Measurements from ENCODE around the gene EHBP1L1. TPM values are rescaled to one million over a fixed set of nuclear protein-coding genes. Genes with fewer than 3 reads are reported as not detected.
"Not testable (repeated sequence)": the region's sequence is repeated elsewhere in the genome, so short reads cannot be mapped to it uniquely, and the experiment has no call there.

EHBP1L1 gene
- total RNA-seq, 1 experiment from 2014 or later = 27.9 TPM

DNA sequence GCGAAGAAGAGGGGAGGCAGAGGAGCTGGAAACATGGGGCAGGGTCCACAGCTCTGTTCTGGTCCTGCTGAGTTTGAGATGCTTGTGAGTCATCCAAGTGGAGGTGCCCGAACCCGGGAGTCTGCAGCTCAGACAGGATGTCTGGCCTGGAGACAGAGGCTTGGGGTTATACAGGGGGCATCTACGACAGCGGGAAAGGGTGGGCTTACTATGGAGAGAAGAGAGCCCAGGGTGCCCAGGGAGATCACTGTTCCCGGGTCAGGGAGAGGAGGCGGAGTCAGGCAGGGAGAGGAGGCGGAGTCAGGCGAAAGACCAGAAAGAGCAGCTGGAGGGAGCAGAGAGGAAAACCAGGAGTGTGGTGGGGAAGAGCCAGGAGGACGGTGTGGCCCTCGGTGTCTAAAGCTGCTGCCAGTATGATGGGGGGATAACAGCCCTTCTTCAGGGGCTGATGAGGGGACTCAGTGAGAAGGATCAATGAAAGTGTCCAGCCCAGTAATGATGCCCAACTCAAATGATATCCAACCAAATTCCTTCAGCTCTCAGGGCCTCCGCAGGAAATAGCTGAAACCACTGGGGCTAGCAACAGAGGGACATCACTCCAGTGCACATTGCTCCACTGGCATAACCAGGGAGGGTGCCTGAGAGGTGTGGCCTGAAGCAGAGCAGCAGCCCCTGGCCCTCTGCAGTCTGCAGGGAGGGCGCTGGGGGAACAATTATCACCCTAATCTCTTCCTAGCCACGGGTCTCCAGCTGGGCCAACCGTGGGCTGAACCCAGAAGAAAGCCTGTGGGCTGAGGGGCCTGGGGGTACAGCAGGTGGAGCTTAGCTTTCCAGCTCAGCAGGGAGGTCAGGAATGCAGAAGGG, 15.1 kb upstream of the EHBP1L1 start:
- peak; percentile 67 for DNase-seq (ENCODE audit: low spot score)

- no peak for DNase-seq (ENCODE audit: low spot score)
These were observed 13.8 kb upstream of the EHBP1L1 start for GRCh38 chr11:65562020-65562419.

DNA sequence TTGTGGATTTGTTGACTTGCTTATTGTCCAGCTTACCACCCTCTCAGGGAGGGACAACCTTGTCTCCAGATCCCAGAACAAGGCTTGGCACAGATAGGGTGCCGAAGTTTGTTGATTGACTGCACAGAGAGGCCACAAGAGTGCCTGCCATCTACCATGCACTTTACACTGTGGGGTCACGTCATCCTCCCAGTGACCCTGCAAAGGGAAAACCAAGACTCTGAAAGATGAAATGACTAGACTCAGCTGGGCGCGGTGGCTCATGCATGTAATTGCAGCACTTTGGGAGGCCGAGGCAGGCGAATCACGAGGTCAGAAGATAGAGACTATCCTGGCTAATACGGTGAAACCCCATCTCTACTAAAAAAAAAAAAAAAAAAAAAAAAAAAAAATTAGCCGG, 13.1 kb upstream of the EHBP1L1 start:
- no peak for DNase-seq (ENCODE audit: low spot score)

GRCh38 chr11:65563601-65564000, 12.3 kb upstream of the EHBP1L1 start:
- DNase-seq (ENCODE audit: low spot score) = no peak

- not testable (repeated sequence) for DNase-seq (ENCODE audit: low spot score)
These were observed 10.8 kb upstream of the EHBP1L1 start for GRCh38 chr11:65564879-65565559.

DNA sequence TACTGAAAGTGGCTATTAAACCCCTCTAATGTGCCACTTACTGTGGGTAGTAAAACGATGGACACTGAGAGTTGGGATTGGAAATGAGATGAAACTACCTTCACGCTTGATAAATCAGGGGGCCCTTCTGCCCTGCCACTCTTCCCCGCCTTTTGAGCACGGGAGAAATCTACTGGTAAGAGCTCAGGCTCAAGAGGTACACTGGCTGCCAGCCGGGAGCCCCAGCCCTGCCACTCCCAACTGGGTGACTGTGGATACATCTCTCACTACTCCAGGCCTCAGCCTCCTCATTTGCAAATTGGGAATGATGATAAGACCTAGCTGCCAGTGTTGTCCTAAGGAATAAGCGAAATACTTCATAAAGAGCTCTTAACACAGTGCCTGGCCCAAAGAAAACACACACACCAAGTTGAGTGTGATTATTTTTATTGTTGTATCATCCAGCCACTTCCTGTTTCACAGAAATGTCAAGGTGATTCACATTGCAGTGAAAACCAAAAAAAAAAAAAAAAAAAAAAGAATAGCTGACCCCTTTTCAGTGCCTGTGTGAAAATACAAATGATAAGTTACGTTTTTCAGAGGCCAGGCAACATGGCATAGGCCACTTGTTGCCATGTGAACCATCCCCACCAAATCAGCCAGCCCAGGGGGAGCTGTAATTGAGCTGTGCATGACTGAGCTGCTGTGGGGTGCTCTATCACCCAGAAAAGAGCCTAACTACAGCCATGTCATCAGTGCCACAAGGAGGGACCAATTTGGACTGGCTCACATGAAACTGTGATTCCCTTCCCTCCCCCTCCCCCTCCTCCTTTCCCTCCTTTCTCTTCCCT, 10.0 kb upstream of the EHBP1L1 start:
- DNase-seq (ENCODE audit: low spot score) = no peak

GRCh38 chr11:65569164-65569972, 6.5 kb upstream of the EHBP1L1 start:
- DNase-seq (ENCODE audit: low spot score) = no peak

GRCh38 chr11:65569973-65570918, 5.6 kb upstream of the EHBP1L1 start, which contains the start of gene ZNRD2:
ZNRD2 (plus strand) TSS chr11:65570477; CDS start chr11:65570492, 15 bp downstream.
- DNase-seq (ENCODE audit: low spot score) = peak; percentile 99

GRCh38 chr11:65571420-65571819, 4.4 kb upstream of the EHBP1L1 start:
- no peak for DNase-seq (ENCODE audit: low spot score)

- peak; percentile 48 for DNase-seq (ENCODE audit: low spot score)
These were observed 3.9 kb upstream of the EHBP1L1 start for GRCh38 chr11:65571940-65572339.

- peak; percentile 76 for DNase-seq (ENCODE audit: low spot score)
These were observed 3.3 kb upstream of the EHBP1L1 start, which contains the start of gene FAM89B for GRCh38 chr11:65572356-65573051. FAM89B (plus strand) TSS chr11:65572538; CDS start chr11:65572670, 132 bp downstream.

DNA sequence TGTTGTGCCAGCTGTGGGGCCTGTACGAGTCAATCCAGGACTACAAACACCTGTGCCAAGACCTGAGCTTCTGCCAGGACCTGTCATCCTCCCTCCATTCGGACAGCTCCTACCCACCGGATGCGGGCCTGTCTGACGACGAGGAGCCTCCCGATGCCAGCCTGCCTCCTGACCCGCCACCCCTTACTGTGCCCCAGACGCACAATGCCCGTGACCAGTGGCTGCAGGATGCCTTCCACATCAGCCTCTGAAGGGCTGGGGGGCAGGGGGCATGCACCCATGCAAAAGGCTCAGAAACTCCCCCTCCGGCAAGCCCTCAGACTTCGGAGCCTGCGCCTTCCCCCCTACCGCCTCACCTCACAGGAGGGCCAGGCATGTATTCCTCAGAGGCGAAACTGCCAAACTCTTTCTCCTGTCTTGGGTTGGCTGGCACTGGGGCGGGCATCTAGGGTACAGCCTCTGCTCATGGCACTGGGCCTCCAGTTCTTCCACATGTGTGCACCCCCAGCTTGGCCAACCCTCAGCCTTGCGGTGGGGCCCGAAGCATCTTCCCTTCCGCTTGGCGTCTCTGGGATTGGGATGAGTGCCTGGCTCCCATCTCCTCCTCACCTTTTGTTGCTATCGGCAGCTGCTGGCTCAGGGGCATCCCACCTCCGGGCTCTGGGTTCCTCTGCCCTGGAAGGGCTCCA, 2.3 kb upstream of the EHBP1L1 start:
- DNase-seq (ENCODE audit: low spot score) = no peak

- DNase-seq (ENCODE audit: low spot score) = peak; percentile 96
These were observed 1.6 kb upstream of the EHBP1L1 start for GRCh38 chr11:65574109-65574810.

- DNase-seq (ENCODE audit: low spot score) = no peak
These were observed 864 bp upstream of the EHBP1L1 start for GRCh38 chr11:65574811-65575567.

- no peak for DNase-seq (ENCODE audit: low spot score)
These were observed 496 bp downstream of the EHBP1L1 start for GRCh38 chr11:65576232-65576866.

- peak; percentile 78 for DNase-seq (ENCODE audit: low spot score)
These were observed 1.3 kb downstream of the EHBP1L1 start for GRCh38 chr11:65576867-65577755.
